ENCODE data around the gene HSP90AB1. TPM values are rescaled to one million over a fixed set of nuclear protein-coding genes. Genes with fewer than 3 reads are reported as not detected.

HSP90AB1 gene
- total RNA-seq, result 100 to 1,000 TPM; 336 to 897 (median 564) TPM

DNA sequence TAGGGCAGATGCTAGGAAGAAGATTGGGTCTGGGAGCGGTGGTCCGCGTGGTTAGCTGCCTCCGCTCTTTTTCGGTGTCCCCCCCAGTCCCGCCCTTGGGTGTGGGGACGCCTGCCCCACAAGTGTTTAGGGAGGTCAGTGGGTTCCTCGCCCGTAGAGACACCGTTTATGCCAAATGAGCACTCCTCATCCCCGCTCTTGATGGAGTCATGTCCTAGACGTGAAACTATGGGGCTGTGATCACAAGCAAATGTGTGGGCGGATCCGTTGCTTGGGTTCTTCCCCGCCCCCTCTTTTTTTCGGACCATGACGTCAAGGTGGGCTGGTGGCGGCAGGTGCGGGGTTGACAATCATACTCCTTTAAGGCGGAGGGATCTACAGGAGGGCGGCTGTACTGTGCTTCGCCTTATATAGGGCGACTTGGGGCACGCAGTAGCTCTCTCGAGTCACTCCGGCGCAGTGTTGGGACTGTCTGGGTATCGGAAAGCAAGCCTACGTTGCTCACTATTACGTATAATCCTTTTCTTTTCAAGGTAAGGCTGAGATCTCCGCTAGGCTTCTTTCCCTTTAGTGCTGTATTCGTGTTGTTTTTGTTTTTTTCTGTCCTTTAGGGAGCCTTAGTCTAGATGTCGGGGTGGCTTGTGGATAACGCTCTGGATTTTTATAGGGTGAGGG lies at the start of gene HSP90AB1:
HSP90AB1 (plus strand) TSS at position 439 of the 675 bp plus-strand sequence. CDS start 1,529 bp downstream, outside the sequence.
- Histone ChIP-seq H3K36me3 (no peaks in the 10 kb centered on the region), H3K9me3 (no peaks in the 10 kb centered on the region), H3K27me3 (no peaks in the 10 kb centered on the region), H3K4me3 (peak within 1 kb of the TSS; percentile 98), H3K4me1 (peaks cover 0 to 9% of the 10 kb centered on the region in 2 donors), H3K27ac (peak within 1 kb of the TSS; percentile 99)
- peak; percentile 93 to 98 for DNase-seq
- TF ChIP-seq, protein P1, sequence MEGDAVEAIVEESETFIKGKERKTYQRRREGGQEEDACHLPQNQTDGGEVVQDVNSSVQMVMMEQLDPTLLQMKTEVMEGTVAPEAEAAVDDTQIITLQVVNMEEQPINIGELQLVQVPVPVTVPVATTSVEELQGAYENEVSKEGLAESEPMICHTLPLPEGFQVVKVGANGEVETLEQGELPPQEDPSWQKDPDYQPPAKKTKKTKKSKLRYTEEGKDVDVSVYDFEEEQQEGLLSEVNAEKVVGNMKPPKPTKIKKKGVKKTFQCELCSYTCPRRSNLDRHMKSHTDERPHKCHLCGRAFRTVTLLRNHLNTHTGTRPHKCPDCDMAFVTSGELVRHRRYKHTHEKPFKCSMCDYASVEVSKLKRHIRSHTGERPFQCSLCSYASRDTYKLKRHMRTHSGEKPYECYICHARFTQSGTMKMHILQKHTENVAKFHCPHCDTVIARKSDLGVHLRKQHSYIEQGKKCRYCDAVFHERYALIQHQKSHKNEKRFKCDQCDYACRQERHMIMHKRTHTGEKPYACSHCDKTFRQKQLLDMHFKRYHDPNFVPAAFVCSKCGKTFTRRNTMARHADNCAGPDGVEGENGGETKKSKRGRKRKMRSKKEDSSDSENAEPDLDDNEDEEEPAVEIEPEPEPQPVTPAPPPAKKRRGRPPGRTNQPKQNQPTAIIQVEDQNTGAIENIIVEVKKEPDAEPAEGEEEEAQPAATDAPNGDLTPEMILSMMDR (IDR thresholded peaks at IDR 0.05), result peak in 1 of 4 experiments; percentile 10
- peak; percentile 91 for TF ChIP-seq POLR2A (IDR thresholded peaks at IDR 0.05)
- intact Hi-C loops (cut with DNase I; ENCODE audit: low total_unique reads), result no loop called here

DNA sequence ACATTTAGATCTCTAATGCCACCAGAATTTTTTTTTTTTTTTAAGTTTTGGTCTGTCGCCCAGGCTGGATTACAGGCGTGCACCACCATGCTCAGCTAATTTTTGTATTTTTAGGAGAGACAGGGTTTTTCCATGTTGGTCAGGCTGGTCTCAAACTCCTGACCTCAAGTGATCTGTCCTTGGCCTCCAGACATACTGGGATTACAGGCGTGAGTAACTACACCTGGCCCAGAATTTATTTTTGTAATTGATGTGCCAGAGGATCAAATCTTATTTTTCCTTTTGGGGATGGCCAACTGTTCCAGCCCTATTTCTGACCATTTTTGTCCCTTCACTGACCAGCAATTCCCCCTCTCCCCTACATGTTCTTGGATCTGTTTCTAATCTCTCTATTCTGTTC lies 48.2 kb upstream of the HSP90AB1 start:
- Histone ChIP-seq H3K27me3 (no peaks in the 10 kb centered on the region), H3K9me3 (no peaks in the 10 kb centered on the region), H3K4me1 (no peaks in the 10 kb centered on the region), H3K36me3 (no peaks in the 10 kb centered on the region), H3K4me3 (no peak overlapping the region), H3K27ac (no peak overlapping the region)
- TF ChIP-seq POLR2A (IDR thresholded peaks at IDR 0.05), result no peak
- TF ChIP-seq, protein P1 (IDR thresholded peaks at IDR 0.05), result no peak
- no peak for DNase-seq
- intact Hi-C loops (cut with DNase I; ENCODE audit: low total_unique reads), result no loop called here

DNA sequence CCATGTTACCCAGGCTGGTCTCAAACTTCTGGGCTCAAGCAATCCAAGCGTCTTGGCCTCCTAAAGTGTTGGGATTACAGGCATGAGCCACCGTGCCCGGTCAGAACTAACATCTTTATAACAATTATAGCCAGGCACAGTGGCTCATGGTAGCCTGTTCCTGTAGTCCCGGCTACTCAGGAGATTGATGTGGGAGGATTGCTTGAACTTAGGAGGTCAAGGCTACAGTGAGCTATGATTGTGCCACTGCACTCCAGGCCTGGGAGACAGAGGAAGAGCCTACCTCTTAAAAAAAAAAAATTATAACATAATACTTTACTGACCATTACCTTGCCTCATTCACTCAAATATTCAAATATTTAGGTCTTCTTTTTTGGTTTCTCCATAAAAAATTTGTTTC lies 47.0 kb upstream of the HSP90AB1 start:
- Histone ChIP-seq H3K9me3 (no peaks in the 10 kb centered on the region), H3K4me3 (no peak overlapping the region), H3K36me3 (no peaks in the 10 kb centered on the region), H3K27ac (no peak overlapping the region), H3K4me1 (no peaks in the 10 kb centered on the region), H3K27me3 (no peaks in the 10 kb centered on the region)
- intact Hi-C loops (cut with DNase I; ENCODE audit: low total_unique reads), result no loop called here
- TF ChIP-seq, protein P1 (IDR thresholded peaks at IDR 0.05), result no peak
- TF ChIP-seq POLR2A (IDR thresholded peaks at IDR 0.05), result no peak
- no peak for DNase-seq

DNA sequence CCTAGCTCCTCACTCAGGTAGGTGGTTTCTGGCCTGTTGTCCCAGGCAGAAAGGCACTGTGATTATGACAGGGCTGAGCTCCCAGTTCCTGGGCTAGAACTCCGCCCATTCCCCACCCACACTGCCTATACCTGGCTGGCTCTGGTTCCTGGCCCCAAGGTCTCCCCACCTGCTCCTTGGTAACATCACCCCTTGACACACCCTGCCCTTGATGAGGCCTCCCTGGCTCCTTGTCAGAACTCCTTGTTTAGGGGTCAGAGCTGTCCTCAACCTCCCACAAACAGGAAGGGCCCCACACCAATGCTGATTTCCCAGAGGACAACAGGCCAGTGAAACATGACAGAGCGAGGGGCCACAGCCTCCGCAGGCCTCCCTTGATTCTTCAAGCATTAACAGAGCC lies 45.7 kb upstream of the HSP90AB1 start:
- intact Hi-C loops (cut with DNase I; ENCODE audit: low total_unique reads), result no loop called here
- no peak for DNase-seq
- no peak for TF ChIP-seq POLR2A (IDR thresholded peaks at IDR 0.05)
- TF ChIP-seq, protein P1 (IDR thresholded peaks at IDR 0.05), result no peak

DNA sequence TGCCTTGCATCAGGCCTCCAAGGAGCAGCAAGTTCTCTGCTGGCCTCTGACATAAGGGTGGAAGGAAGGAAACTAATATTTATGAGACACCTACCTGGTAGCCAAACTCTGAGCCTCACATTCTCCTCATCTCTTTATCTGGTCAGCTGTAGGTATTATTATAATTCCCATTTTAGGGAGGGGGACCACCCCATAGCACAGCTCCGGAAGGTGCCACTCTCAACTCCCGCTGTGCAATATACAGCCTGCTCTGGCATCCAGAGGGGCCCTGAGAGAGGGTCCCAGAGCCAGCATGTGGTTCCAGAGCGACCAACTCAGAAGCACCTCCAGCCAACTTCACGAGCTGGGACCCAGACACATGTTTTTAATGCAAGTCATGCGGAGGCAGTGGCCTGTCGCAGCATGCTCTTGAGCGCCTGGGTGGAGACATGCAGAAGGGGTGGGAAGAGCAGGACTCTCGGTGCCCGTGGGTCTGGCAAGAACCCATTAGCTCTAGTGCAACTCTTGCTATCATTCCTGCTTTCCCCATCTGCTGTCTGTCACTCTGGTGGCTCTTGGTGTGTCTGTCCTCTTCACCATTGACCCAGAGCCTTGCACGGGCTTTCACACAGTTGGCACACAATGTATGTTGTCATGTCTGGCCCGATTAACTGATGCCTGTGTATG lies 45.1 kb upstream of the HSP90AB1 start:
- no peak for TF ChIP-seq POLR2A (IDR thresholded peaks at IDR 0.05)
- TF ChIP-seq, protein P1 (IDR thresholded peaks at IDR 0.05), result no peak
- DNase-seq, result no peak
- intact Hi-C loops (cut with DNase I; ENCODE audit: low total_unique reads), result no loop called here

More for the DNA sequence above, 45.7 kb upstream of the HSP90AB1 start:
- Histone ChIP-seq H3K27ac (no peak overlapping the region), H3K36me3 (no peaks in the 10 kb centered on the region), H3K4me3 (no peak overlapping the region), H3K4me1 (no peaks in the 10 kb centered on the region), H3K27me3 (no peaks in the 10 kb centered on the region), H3K9me3 (no peaks in the 10 kb centered on the region)

More for the DNA sequence above, 45.1 kb upstream of the HSP90AB1 start:
- H3K4me1 ChIP-seq, result no peaks in the 10 kb centered on the region
- H3K36me3 ChIP-seq, result no peaks in the 10 kb centered on the region
- no peak overlapping the region for H3K27ac ChIP-seq
- no peaks in the 10 kb centered on the region for H3K27me3 ChIP-seq
- H3K9me3 ChIP-seq, result no peaks in the 10 kb centered on the region
- H3K4me3 ChIP-seq, result no peak overlapping the region
